Astrocyte of the hippocampus (primary cell): ENCODE results near the gene TBC1D19.

Experiments
- DNase-seq: peaks from one replicate; pipeline ENCODE4 v3.0.0; 2011; ENCODE audit warnings: low read depth, low spot score

TBC1D19 gene

DNA sequence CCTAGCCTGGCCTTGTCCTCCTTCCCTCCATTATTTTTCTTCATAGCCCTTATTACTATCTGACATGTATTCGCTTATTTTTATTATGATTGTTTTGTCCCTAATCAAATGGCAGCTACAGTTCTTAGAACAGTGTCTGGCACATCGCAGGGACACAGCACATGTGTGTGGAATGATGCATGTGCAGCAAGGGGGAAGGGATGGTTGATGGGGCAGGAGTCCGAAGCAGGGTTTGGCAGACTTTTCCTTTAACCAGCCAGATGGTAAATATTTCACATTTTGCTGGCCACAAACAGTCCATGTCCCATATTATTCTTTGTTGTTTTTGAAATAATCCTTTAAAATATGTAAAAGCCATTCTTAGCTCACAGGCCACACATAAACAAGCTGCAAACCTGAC, 148.5 kb downstream of the TBC1D19 start:
- no peak for DNase-seq

DNA sequence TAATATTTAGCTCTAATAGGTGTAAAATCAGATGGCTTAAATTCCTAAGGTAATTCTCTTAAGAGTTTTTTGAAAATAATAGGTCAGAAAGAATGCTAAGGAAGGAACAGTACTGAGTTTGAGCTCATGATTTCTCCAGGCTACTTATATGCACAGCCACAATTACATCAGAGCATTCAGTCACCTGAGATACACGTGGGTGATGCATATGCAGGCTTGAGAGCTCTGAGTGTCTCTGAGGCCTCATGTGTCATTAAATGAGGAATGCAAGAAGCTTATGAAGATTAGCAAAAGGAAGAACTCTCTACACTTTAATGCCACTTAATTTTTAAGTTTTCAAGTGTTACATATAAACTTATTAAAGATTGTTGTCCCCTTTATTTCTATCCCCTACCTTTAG, 152.7 kb downstream of the TBC1D19 start:
- DNase-seq: no peak

DNA sequence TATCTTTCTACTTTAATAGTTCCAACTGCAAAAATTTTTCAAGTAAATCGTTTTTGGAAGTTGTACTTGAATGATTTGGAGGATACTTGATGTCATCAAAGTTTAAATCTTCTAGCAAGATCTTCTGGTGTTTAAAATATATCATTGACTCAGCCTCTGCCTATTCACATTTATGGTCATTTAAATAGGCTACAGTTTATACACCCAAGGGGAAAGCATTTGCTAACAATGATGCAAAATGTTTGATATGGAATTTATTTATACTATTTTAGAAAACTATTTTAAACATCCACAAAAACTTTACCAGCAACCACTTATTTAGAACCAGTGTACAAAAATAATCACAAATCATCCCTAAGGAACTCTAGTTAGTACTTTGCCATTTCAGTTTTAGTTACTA, 153.5 kb downstream of the TBC1D19 start:
- no peak for DNase-seq

DNA sequence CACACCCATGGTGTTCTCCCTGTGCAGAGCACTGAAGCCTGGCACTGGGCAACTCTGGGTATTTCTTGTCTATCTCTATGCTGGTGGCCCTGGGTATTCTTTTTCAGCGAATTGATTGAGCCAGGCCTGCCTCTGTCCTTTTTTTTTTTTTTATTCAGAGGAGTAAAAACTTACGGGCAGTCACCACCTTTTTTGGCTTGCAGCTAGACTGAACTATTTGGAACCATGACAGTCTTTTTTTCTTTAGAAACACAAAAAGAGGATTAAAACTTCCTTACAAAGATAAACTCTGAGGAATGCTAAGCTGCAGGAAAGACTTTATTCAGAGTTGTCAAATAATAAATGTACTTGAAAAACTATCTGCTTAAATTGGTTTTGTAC, 157.6 kb downstream of the TBC1D19 start:
- peak; percentile 73 for DNase-seq

DNA sequence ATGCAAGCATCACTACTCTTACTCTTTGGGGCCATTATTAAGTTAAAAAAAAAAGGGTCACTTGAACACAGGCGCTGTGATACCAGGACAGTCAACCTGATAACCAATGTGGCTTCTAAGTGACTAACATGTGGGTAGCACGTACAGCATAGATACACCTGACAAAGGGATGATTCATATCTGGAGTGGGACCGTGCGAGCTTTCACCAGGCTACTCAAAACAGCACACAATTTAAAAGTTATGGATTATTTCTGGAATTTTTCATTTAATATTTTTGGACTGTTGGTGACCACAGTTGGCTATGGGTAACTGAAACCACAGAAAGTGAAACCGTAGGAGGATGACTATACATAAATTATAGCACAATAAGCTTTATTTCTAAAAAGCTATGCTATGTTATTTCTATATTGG, 162.9 kb downstream of the TBC1D19 start:
- DNase-seq: no peak

DNA sequence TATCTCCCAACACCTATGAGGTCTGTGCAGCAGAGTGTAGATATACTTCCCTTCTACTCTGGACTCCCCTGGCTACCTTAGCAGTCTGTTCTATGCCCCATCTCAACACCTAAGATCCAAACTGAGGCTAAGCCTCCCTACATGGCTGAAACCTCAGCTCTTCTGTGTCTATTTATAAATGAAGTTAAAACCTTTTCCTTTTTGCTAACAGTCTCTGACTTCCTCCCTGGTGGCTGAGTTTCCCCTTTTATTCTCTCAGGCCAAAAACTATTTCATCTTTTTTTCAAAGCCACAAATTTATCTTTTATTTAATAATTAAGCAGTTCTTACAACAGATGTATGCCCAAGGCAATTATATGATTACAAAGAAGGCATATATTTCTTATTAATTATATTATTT, 164.9 kb downstream of the TBC1D19 start:
- DNase-seq: no peak

DNA sequence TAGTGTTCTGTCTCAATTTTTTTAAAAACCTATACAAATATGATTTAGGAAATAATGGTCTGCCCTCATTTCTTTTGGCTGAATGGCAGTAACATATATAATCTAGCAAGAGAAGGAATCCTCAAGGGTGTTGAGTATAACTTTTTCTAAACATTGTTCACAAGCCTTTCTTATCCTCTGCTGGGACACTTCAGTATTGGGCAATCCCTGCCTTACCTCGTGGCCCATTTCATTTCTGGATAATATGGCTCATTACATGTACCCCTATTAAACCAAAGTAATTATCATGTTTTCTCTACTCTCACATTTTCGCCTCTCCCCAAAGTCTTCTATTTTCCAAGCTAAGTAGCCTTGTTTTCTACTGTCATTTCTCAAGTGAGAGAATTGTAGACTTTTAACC, 166.0 kb downstream of the TBC1D19 start:
- DNase-seq: no peak

DNA sequence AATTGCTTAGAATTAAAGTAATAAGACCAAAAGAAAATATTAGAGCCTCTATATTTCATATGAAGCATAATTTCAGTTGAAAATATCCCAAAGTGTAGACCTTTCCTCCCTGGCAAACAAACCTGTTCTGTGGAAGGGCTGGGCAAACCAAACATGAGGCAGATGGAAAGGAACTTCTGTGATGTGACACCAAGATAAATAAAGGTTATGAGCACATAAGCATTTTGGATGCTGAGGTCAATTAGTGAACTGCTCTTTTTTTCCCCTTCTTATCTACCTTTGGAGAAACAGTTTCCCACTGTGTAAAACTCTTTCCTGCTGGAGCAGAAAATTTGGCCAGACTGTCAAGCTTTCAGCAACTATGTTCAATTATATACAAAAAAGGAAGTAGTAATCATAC, 167.1 kb downstream of the TBC1D19 start:
- DNase-seq: peak; percentile 36

DNA sequence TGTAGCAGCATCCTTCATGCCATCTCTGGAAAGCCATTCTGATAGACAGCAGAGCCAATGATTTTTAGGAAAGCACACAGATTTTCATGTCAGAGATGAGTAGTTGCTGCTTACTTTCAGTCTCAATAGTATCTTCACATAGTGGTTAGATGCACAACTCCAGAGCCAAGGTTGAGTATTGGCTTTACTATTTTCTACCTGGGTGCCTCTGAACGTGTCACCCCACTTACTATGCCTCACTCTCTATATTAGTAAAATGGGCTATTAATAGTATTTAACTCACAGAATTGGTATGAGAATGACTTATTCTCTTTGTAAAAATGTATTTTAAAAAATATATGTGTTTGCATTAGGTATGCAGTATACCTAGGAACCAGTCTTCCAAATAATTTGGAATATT, 168.0 kb downstream of the TBC1D19 start:
- DNase-seq: no peak

DNA sequence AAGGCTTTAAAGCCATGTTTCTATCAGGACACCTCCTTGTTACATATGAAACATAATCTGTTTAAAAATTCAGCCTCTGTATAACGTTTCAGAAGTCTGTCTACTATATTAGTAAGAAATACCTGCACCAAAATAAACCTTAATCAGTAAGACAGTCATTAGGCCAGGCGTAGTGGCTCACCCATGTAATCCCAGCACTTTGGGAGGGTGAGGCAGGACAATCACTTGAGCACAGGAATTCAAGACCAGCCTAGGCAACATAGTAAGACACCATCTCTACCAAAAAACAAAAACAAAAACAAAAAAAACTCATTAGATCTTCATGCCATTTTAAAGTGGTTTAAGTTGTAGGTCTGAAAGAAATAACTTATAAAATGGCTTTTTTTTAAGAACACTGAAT, 169.3 kb downstream of the TBC1D19 start:
- no peak for DNase-seq

DNA sequence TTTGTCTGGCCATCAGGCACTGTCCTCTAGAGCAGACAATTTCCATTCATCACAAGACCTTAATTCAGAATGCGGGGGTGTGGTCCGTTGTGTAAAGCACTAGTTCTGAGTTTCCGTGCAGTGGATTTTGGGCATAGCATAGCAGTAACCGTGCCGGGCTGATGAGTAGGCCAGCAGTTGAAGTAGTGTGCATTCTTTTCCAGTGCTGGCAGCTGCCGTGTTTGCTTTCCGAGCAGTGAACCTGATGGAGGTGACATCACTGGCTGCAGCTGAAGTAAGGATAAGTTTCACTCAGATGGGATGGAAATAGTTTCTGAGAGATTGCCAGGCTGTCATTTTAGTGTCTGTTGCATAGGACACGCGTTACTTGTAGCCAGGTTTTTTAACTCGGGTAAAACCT, 169.7 kb downstream of the TBC1D19 start:
- peak; percentile 77 for DNase-seq

DNA sequence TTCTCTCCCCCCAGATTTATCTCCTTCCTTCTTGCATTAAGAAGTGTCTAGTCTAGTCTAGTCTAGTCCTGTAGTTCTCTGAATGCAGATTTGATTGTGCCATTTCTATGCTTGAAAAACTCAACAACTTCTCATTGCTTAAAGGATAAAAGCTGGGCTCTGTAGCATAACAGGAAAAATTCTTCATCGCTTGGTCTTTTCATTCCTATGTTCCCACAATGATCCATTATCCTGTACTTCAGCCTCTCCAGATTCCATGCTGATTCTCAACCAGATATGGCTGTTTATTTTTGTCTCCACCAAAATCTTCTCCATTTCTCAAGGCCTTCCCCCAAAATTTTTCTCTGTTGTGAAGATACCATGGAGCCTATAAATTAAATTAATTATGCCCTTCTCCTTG, 173.9 kb downstream of the TBC1D19 start:
- DNase-seq: no peak

DNA sequence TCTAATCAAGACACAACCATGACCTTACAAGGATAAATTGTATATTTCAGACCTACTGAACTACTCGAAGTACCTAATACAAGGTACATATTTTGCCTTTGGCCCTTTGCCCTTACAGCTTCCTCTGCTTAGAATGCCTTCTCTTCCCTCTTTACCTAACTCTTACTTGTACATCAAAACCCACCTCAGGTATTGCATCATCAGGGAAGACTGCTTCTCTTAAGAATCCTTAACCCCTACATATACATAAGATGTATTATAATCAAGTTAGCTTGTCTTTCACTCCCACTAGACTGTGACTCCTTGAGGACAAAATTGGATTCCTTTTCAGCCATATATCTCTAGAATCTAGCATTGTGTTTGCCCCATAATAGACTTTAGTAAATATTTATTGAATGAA, 175.0 kb downstream of the TBC1D19 start:
- DNase-seq: no peak

DNA sequence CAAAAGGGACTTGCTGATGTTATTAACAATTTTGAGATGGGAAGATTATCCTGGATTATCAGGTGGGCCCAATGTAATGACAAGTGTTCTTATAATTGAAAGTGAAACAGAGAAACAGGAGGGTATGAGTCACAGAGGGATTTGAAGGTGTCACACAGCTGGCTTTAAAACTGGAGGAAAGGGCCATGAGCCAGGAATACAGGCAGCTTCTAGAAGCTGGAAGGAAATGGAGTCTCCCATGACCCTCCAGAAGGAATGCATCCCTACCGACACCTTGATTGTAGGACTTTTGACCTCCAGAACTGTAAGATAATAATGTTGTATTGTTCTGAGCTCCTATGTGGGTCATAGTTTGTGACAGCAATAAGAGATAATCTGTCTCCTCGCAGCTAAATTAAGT, 178.8 kb downstream of the TBC1D19 start:
- peak; percentile 11 for DNase-seq

DNA sequence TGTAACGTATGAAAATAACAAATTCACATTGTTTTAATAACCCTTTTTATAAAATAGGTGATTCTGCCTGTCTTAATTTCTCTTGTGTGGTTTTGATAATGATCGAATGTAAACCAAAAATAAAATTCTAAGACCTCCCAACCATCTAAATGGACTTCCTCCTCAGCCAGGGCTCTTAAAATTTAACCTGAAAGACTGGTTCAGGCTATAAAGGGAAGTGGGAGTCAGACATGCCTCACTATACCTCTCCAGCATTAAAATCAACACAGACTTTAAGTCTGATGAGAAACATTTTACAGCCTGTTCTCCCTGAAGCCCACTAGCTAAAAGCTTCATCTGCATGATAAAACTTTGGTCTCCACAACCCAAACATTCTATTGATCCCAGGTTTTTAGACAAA, 179.2 kb downstream of the TBC1D19 start:
- no peak for DNase-seq

DNA sequence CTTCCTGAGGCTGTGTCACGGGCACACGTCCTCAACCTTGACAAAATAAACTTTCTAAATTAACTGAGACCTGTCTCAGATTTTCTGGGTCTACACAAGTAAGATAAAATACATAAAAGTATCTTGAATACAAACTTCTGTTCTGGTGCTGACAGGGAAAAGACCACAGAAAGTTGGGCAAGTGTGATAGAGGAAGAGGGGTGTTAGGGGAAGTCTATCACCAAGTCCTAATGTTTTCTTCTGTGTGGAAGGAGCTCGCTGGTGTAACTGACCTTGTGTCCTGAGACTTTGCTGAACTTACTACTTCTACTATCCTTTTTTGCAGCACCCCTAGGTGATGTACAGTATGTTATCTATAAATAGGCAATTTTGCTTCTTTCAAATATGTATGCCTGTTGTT, 179.8 kb downstream of the TBC1D19 start:
- DNase-seq: no peak

DNA sequence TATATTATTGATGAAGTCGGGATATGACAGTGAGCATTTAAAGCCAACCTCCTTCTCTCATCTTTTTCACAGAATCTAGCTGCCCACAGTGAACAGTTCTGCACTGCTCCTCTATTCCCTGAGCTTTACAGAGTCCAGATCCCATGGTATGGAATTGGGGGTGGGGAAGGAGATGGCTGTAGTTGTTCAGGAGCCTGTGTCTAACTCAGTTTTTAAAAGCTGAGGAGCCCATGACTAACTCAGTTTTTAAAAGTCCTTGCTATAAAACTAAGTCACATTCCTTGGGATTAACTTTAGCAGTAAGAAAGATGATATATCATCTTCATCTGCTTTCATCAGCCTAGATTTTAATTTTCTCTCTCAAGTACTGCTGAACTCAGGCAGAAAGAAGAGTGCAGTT, 180.3 kb downstream of the TBC1D19 start:
- no peak for DNase-seq

DNA sequence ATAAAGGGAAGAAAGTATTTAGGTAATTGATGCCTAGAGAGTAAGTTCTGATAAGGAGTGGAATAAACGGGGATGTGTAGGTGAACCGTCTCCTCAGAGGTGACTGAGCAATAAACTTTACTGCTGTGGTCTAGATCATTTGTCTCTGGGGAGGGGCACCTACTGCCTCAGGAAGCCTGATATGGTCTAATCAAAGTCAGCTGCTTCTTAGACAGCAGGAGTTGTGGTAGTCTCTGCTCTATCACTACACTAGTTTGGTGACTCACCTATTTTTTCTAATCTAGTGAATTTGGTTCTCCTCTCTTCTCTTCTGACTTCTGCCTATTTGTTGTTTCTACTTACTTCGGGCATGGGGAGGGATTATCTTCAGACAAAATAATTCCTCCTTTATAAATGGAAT, 181.6 kb downstream of the TBC1D19 start:
- DNase-seq: no peak

DNA sequence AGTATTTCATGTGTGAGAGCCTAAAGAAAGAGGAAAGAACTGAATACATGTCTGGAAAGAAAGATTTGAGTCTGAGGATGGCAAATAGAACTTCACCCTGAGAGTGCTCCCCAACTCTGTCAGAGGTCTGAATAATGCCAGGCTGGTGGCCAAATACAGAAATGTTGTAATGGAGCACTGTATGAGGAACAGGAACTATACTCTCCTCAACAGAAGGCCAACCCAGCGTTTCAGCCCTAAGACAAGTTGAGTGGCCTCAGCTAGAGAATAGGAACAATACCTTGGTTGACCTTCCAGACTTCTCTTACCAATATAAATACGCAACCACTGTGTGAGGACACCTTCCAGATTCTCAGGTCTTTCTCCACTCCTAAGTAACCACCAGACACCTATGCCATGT, 182.3 kb downstream of the TBC1D19 start:
- no peak for DNase-seq

DNA sequence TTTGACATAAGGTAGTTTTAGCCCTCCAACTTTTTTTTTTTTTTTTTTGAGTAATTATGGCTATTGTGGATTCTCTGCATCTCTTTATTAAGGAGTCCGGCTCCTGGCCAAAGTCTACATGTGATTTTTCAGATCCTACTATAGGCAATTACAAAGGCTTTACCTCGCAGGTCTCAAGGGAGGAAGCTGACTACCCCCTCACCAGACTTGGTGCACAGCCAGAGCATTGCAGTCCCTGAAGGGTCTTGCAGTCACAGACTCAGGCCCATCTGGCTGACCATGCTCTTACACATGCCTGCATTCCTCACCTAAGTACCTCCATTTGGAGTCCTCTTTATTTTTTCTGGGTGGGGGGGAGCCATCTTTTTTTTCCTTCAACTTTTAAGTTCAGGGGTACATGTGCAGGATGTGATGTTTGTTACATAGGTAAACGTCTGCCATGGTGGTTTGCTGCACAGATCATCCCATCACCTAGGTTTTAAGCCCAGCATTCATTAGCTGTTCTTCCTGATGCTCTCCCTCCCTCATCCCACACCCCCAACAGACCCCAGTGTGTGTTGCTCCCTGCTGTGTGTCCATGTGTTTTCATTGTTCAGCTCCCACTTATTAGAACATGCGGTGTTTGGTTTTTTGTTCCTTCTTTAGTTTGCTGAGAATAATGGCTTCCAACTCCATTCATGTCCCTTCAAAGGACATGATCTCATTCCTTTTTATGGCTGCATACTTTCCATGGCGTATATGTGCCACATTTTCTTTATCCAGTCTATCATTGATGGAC, 188.4 kb downstream of the TBC1D19 start:
- DNase-seq: no peak

DNA sequence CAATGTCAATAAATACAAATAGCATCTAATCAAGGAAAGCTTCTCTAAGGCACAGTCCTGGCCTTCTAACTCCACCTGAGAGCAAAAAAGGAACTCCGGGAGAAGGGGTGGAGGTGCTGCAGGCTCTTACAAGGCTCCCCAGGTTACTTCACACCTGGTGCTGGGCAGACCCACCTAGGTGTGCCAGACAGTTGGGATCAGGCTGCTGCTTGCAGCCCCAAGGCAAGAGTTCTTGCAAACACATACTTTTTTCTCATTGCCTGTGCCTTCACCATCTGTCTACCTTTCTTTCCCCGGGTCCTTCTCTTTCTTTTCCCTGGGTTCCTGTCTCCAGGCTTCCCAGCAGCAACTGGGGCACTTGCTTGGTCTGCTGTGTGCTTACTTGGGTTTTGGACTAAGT, 195.3 kb downstream of the TBC1D19 start:
- no peak for DNase-seq

DNA sequence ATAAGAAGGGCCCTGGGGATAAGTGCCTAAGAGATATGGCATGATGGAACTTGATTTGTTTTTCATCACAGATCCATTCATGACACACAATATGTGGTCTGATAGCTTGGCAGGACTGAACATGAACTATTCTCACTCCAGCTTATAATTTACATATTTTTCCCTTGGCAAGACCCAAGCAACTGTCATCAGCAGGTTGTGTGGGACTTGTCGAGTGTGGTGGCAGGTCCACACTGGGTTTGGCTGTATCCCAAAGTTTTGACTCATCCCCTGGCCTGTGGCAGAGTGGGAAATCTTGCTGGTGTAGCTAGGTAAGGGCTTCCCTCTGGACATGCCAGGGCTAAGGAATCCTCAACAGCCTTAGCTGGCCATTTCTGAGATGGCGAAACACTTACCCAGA, 195.8 kb downstream of the TBC1D19 start:
- DNase-seq: peak; percentile 74

DNA sequence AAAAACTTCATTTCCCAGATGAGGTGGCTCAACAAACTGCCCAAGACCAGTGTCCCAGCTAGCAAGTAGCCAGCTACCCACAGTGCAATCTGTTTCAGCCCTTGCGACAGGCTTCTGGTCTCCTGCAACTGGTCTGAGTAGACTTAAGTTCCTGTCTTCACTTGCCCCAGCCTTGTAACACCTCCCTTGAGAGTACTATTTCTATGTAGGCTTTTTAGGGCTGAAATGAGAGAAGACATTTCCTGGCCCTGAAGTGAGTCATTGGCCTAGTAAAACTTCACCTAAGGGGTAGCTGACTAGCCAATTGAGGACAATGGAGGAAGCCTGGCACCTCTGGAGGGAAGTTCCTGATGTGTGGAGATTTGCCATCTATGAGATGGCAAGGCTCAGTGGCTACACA, 196.7 kb downstream of the TBC1D19 start:
- DNase-seq: no peak

DNA sequence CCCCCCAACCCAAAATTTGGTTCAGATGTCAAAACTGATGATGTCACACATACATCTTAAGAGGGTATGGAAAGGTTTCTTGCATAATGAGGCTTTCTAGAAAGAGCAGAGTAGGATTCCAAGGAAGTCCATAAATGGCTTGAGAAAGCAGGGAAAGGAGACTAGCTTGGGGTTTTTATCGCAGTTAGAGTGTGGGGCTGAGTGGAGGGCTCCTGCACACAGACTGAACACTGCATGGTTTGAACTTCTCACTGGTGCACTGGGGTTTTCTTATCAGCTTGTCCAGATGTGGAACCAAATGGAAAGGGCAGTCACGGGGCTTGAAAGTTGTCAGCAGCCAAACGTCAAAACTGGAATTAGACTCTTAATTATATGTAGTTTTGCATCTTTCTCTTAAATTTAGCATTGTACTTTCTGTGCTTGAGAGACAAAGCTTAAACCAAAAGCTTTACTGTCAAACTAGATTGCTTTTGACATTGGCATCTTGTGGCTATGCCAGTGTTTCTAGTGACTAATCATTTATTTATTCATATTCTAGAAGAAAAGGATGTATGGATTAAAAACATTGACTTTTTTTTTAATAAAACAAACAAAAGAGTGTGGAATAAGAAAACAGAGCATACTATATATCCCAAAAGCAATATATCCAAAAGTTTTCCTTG, 198.4 kb downstream of the TBC1D19 start:
- no peak for DNase-seq
